SK-N-SH treated with all-trans-retinoic acid at 6 μM for 48 hours (cell line): ENCODE measurements around the gene MROH7.

ENCODE experiments used
- ATAC-seq: fragments of 200-7000 bp; cut with Tn5 transposase; 3 replicates; pipeline ENCODE4 v1.9.1; 2020; ENCODE audit warnings: mild to moderate bottlenecking, moderate library complexity
- ARNTL ChIP-seq: fragments of 450-650 bp; formaldehyde crosslinking; IDR thresholded peaks from 2 replicates; pipeline ENCODE4 v1.5.0; 2020; ENCODE audit warnings: low read depth, mild to moderate bottlenecking, moderate library complexity, borderline replicate concordance
- BACH2 ChIP-seq: fragments of 250-450 bp; sonication (Bioruptor Pico); IDR thresholded peaks from 2 replicates; pipeline ENCODE4 v1.9.0; 2021; ENCODE audit warnings: mild to moderate bottlenecking, borderline replicate concordance
- CREB5 ChIP-seq: fragments of 250-450 bp; sonication (Bioruptor Pico); IDR thresholded peaks from 2 replicates; pipeline ENCODE4 v1.5.1; 2020; ENCODE audit warnings: low read depth, mild to moderate bottlenecking, moderate library complexity
- CSDC2 ChIP-seq: fragments of 250-450 bp; sonication (Bioruptor Pico); IDR thresholded peaks from 2 replicates; pipeline ENCODE4 v1.5.0; 2020; ENCODE audit warnings: mild to moderate bottlenecking, moderate library complexity
- ESRRG ChIP-seq: fragments of 250-450 bp; sonication (Bioruptor Pico); IDR thresholded peaks from 2 replicates; pipeline ENCODE4 v1.6.1; 2021; ENCODE audit warnings: mild to moderate bottlenecking
- GLIS3 ChIP-seq: fragments of 250-450 bp; sonication (Bioruptor Pico); IDR thresholded peaks from 2 replicates; pipeline ENCODE4 v1.5.0; 2020; ENCODE audit warnings: mild to moderate bottlenecking, moderate library complexity
- ISL1 ChIP-seq: fragments of 250-450 bp; sonication (Bioruptor Pico); IDR thresholded peaks from 2 replicates; pipeline ENCODE4 v2.1.2; 2022; ENCODE audit warnings: mild to moderate bottlenecking, moderate library complexity
- OSR1 ChIP-seq: fragments of 250-450 bp; sonication (Bioruptor Pico); IDR thresholded peaks from 2 replicates; pipeline ENCODE4 v1.8.0; 2022; ENCODE audit warnings: moderate library complexity, mild to moderate bottlenecking, inconsistent platforms
- POU6F1 ChIP-seq: fragments of 250-450 bp; sonication (Bioruptor Pico); IDR thresholded peaks from 2 replicates; pipeline ENCODE4 v1.8.0; 2021; ENCODE audit warnings: low read depth, mild to moderate bottlenecking, moderate library complexity, borderline replicate concordance
- PPARA ChIP-seq: fragments of 250-450 bp; sonication (Bioruptor Pico); IDR thresholded peaks from 2 replicates; pipeline ENCODE4 v1.5.0; 2020; ENCODE audit warnings: mild to moderate bottlenecking, borderline replicate concordance
- RARB ChIP-seq: fragments of 250-450 bp; sonication (Bioruptor Pico); IDR thresholded peaks from 2 replicates; pipeline ENCODE4 v1.8.0; 2021; ENCODE audit warnings: mild to moderate bottlenecking, moderate library complexity
- SNAI2 ChIP-seq: fragments of 250-450 bp; sonication (Bioruptor Pico); IDR thresholded peaks from 2 replicates; pipeline ENCODE4 v1.5.0; 2020; ENCODE audit warnings: mild to moderate bottlenecking, moderate library complexity
- TOX ChIP-seq: fragments of 250-450 bp; sonication (Bioruptor Pico); IDR thresholded peaks from 2 replicates; pipeline ENCODE4 v1.8.0; 2021; ENCODE audit warnings: mild to moderate bottlenecking, moderate library complexity, borderline replicate concordance
- ZC3H10 ChIP-seq: fragments of 250-450 bp; sonication (Bioruptor Pico); IDR thresholded peaks from 2 replicates; pipeline ENCODE4 v1.5.1; 2021; ENCODE audit warnings: mild to moderate bottlenecking, moderate library complexity
- ZFP3 ChIP-seq: fragments of 250-450 bp; sonication (Bioruptor Pico); IDR thresholded peaks from 2 replicates; pipeline ENCODE4 v1.5.0; 2020; ENCODE audit warnings: mild to moderate bottlenecking, moderate library complexity
- ZFP30 ChIP-seq: fragments of 450-650 bp; formaldehyde crosslinking; IDR thresholded peaks from 2 replicates; pipeline ENCODE4 v1.5.0; 2022; ENCODE audit warnings: mild to moderate bottlenecking, moderate library complexity
- ZNF565 ChIP-seq: fragments of 450-650 bp; formaldehyde crosslinking; conservative IDR thresholded peaks from 2 replicates; pipeline ENCODE4 v1.5.0; 2020; ENCODE audit warnings: low read depth, mild to moderate bottlenecking, moderate library complexity
- TF ChIP-seq, protein P1 (sequence below): fragments of 250-450 bp; sonication (Bioruptor Pico); IDR thresholded peaks from 2 replicates; pipeline ENCODE4 v1.5.1; 2021; ENCODE audit warnings: mild to moderate bottlenecking, moderate library complexity
- TF ChIP-seq, protein P2 (sequence below): fragments of 250-450 bp; sonication (Bioruptor Pico); IDR thresholded peaks from 2 replicates; pipeline ENCODE4 v1.5.0; 2020; ENCODE audit warnings: mild to moderate bottlenecking, moderate library complexity

Gene MROH7

DNA sequence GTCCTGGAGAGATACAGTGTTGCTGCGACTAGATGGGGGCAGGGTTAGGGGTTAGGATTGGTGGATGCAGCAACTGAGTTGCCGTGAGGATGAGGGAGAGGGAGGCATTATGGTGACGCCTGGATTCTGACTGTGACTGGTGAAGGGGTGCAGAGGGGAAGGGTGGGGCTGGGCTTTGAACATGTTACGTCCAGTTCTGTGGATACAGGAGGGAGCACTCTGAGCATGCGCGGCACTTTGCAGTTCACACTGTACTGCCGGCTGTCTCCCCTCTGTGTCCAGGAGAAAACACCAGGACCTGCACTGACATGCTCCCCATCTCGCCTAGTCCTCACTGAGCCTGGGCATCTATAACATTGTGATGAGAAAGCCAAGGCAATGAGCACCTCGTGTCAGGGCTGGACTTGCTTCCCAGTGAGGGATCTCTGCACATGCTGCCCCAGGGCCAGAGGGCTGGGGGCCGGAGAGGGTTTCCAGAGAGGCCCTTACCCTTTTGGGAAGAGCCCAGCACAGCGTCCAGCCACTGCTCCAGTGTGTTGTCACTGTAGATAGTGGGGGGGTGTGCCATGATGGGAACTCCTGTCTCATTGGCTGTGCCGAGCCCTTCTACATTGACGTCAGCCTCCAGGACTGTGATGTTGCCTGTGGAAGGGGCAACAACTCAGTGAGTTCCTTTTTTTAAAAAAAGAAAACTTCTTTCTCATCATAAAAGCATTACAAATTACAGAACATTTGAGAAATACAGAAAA is 25.9 kb upstream of the MROH7 start:
- ATAC-seq, result no peak
- TF ChIP-seq GLIS3 (CRISPR knock-in tag) (no peak), CREB5 (CRISPR knock-in tag) (no peak), ISL1 (CRISPR knock-in tag) (no peak), ARNTL (CRISPR knock-in tag) (no peak), ZFP3 (no peak), OSR1 (CRISPR knock-in tag) (no peak), POU6F1 (no peak), PPARA (no peak), TOX (CRISPR knock-in tag) (no peak)
- TF ChIP-seq, protein P1, sequence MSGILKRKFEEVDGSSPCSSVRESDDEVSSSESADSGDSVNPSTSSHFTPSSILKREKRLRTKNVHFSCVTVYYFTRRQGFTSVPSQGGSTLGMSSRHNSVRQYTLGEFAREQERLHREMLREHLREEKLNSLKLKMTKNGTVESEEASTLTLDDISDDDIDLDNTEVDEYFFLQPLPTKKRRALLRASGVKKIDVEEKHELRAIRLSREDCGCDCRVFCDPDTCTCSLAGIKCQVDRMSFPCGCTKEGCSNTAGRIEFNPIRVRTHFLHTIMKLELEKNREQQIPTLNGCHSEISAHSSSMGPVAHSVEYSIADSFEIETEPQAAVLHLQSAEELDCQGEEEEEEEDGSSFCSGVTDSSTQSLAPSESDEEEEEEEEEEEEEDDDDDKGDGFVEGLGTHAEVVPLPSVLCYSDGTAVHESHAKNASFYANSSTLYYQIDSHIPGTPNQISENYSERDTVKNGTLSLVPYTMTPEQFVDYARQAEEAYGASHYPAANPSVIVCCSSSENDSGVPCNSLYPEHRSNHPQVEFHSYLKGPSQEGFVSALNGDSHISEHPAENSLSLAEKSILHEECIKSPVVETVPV (CRISPR knock-in tag), result no peak
- TF ChIP-seq, protein P2, sequence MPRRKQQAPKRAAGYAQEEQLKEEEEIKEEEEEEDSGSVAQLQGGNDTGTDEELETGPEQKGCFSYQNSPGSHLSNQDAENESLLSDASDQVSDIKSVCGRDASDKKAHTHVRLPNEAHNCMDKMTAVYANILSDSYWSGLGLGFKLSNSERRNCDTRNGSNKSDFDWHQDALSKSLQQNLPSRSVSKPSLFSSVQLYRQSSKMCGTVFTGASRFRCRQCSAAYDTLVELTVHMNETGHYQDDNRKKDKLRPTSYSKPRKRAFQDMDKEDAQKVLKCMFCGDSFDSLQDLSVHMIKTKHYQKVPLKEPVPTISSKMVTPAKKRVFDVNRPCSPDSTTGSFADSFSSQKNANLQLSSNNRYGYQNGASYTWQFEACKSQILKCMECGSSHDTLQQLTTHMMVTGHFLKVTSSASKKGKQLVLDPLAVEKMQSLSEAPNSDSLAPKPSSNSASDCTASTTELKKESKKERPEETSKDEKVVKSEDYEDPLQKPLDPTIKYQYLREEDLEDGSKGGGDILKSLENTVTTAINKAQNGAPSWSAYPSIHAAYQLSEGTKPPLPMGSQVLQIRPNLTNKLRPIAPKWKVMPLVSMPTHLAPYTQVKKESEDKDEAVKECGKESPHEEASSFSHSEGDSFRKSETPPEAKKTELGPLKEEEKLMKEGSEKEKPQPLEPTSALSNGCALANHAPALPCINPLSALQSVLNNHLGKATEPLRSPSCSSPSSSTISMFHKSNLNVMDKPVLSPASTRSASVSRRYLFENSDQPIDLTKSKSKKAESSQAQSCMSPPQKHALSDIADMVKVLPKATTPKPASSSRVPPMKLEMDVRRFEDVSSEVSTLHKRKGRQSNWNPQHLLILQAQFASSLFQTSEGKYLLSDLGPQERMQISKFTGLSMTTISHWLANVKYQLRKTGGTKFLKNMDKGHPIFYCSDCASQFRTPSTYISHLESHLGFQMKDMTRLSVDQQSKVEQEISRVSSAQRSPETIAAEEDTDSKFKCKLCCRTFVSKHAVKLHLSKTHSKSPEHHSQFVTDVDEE (CRISPR knock-in tag), result no peak

- TF ChIP-seq ZC3H10 (no peak), CSDC2 (no peak), RARB (CRISPR knock-in tag) (no peak), GLIS3 (CRISPR knock-in tag) (no peak), ARNTL (CRISPR knock-in tag) (no peak), ZNF565 (CRISPR knock-in tag) (no peak), BACH2 (no peak), ZFP3 (no peak), SNAI2 (CRISPR knock-in tag) (no peak), ESRRG (CRISPR knock-in tag) (no peak)
- ATAC-seq, result no peak
Measured at GRCh38 chr1:54619749-54620148, 21.8 kb upstream of the MROH7 start.

GRCh38 chr1:54623216-54624007 is 18.2 kb upstream of the MROH7 start, which contains the start of gene FAM151A:
TSS of gene FAM151A (minus strand) at chr1:54623525. CDS start at chr1:54623395, 130 bp downstream.
- no peak for ATAC-seq
- TF ChIP-seq RARB (CRISPR knock-in tag) (no peak), ZC3H10 (no peak), ZFP30 (CRISPR knock-in tag) (no peak), ZNF565 (CRISPR knock-in tag) (no peak), OSR1 (CRISPR knock-in tag) (no peak), ZFP3 (no peak), ESRRG (CRISPR knock-in tag) (no peak), BACH2 (no peak), TOX (CRISPR knock-in tag) (no peak), PPARA (no peak), POU6F1 (no peak)
- TF ChIP-seq, protein P1 (CRISPR knock-in tag), result no peak
